ENCODE measurements around the gene TBCD. TPM values are rescaled to one million over a fixed set of nuclear protein-coding genes. Genes with fewer than 3 reads are reported as not detected.

TBCD gene
- total RNA-seq, 1 experiment from 2014 or later: 94.6 TPM

DNA sequence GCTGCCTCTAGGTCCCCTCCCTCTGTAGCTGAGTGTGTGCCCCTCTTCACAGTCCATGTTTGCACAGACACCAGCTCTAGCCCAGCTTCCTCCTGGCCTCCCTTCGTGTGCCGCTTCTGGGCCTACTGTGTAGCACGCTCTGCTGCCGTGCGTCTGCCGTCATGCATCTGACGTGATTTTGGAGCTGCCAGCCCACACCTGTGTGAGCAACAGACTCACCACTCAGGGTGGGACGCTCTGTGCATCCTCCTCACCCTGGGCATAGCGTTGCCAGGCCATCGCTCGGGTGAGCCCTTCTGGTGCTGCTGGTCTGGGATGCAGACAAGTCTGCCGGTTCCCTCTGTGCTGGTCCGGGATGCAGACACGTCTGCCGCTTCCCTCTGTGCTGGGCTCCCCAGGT is 127.4 kb downstream of the TBCD start:
- peaks cover 44% of the 10 kb centered on the region for H3K36me3 Mint-ChIP-seq (ENCODE audit: insufficient read depth, unreplicated experiment)
- no TSS peak for BruUV-seq (replicated peaks)
- peaks cover 62% of the 10 kb centered on the region for H3K4me1 Mint-ChIP-seq (ENCODE audit: low read depth, unreplicated experiment)
- POLR2A ChIA-PET: no interaction called here
- H3K27me3 ChIP-seq (replicated peaks; ENCODE audit: control insufficient read depth, insufficient read depth, low read length): no peaks in the 10 kb centered on the region
- TF ChIP-seq, protein P1, sequence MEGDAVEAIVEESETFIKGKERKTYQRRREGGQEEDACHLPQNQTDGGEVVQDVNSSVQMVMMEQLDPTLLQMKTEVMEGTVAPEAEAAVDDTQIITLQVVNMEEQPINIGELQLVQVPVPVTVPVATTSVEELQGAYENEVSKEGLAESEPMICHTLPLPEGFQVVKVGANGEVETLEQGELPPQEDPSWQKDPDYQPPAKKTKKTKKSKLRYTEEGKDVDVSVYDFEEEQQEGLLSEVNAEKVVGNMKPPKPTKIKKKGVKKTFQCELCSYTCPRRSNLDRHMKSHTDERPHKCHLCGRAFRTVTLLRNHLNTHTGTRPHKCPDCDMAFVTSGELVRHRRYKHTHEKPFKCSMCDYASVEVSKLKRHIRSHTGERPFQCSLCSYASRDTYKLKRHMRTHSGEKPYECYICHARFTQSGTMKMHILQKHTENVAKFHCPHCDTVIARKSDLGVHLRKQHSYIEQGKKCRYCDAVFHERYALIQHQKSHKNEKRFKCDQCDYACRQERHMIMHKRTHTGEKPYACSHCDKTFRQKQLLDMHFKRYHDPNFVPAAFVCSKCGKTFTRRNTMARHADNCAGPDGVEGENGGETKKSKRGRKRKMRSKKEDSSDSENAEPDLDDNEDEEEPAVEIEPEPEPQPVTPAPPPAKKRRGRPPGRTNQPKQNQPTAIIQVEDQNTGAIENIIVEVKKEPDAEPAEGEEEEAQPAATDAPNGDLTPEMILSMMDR (IDR thresholded peaks at IDR 0.05; ENCODE audit: insufficient read depth in 1 of 2, low read depth in 1 of 2, low read length in 1 of 2, severe bottlenecking in 1 of 2, unreplicated experiment in 1 of 2): no peak
- H3K36me3 ChIP-seq (ENCODE audit: control insufficient read depth, insufficient read depth, low read length): no peaks in the 10 kb centered on the region
- H3K9me3 ChIP-seq: no peaks in the 10 kb centered on the region
- intact Hi-C loops (cut with micrococcal nuclease; ENCODE audit: unreplicated experiment): no loop called here
- no peak for DNase-seq
- H3K9me3 Mint-ChIP-seq (ENCODE audit: unreplicated experiment): no peaks in the 10 kb centered on the region
- no peaks in the 10 kb centered on the region for H3K27me3 Mint-ChIP-seq (ENCODE audit: insufficient read depth, unreplicated experiment)
- H3K4me3 Mint-ChIP-seq (ENCODE audit: unreplicated experiment): no peak overlapping the region
- no peak overlapping the region for H3K27ac Mint-ChIP-seq (ENCODE audit: unreplicated experiment)
- CTCF ChIA-PET: no interaction called here
- peaks cover 46% of the 10 kb centered on the region for H3K4me1 ChIP-seq
- H3K4me3 ChIP-seq (ENCODE audit: low read depth, low read length): no peak overlapping the region

DNA sequence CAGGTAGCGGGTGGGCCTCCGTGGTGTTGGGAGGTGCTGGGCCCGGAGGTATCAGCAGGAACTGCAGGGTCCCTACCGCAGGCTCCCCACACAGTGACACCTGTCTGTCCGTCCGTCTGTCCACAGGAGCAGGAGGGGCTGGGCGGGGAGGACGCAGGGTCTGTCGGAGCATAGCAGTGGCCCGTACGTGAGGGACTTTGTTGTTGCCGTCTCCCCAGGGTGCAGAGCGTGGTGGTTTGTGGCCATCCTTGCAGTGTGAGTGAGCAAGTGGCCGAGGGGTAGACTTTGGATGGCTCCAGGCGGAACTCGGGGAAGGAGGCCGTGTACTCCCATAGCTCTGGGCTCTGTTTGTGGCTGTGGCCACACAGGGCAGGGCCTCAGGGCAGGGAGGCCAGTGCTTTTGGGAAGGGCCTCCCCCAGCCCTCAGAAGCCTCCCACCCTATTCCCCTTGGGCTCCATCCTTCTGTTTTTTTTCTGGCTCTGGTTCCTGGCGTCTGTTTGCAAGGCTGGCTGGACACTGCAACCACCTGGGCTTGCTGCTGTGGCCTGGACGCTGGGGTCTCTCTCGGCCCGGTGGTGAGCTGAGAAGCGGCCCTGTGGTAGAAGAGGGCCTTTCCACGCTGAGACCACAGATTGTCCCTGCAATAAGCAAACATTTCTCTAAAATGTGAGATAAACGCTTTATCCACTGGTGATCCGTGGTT is 128.9 kb downstream of the TBCD start:
- ChIA-PET CTCF (interaction anchor here (1.0 to 1.4 kb wide), 2 partner anchors 33 to 99 kb away, joined by 6 to 7 read pairs; no protein-coding TSS in a partner anchor), POLR2A (no interaction called here)
- Histone ChIP-seq H3K4me1 (peaks cover 40% of the 10 kb centered on the region), H3K36me3 (ENCODE audit: control insufficient read depth, insufficient read depth, low read length) (no peaks in the 10 kb centered on the region), H3K27me3 (replicated peaks; ENCODE audit: control insufficient read depth, insufficient read depth, low read length) (no peaks in the 10 kb centered on the region), H3K9me3 (no peaks in the 10 kb centered on the region), H3K4me3 (ENCODE audit: low read depth, low read length) (no peak overlapping the region)
- BruUV-seq (replicated peaks): no TSS peak
- Mint-ChIP-seq H3K27ac (ENCODE audit: unreplicated experiment) (peak overlapping the region; percentile 94), H3K36me3 (ENCODE audit: insufficient read depth, unreplicated experiment) (peaks cover 36% of the 10 kb centered on the region), H3K9me3 (ENCODE audit: unreplicated experiment) (no peaks in the 10 kb centered on the region), H3K4me1 (ENCODE audit: low read depth, unreplicated experiment) (peaks cover 60% of the 10 kb centered on the region), H3K27me3 (ENCODE audit: insufficient read depth, unreplicated experiment) (no peaks in the 10 kb centered on the region), H3K4me3 (ENCODE audit: unreplicated experiment) (no peak overlapping the region)
- intact Hi-C loops (cut with micrococcal nuclease; ENCODE audit: unreplicated experiment): no loop called here
- no peak for DNase-seq
- TF ChIP-seq, protein P1 (IDR thresholded peaks at IDR 0.05; ENCODE audit: insufficient read depth in 1 of 2, low read depth in 1 of 2, low read length in 1 of 2, severe bottlenecking in 1 of 2, unreplicated experiment in 1 of 2): no peak

DNA sequence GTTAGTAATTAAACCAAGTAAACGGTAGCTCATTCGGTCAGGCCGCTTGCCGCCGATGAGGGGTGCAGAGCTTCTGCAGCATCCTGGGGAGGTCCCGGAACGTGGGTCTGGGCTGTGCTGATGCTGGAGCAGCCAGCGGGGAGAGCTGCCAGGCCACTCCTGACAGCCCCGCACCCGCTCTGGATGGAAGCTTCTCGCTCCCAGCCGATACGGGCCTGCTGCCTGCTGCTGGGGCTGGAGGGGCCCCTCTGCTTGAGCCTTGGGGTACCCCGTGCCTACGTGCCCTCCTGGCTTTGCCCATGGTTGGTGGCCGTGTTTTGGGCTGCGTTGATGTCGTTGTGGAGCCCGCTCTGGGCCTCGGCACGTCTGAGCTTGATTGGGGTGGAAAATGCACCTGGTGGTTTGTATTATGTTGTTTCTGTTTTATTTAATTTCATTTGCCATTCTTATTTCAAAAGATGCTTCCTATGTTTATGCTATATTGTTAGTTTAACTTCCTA is 129.5 kb downstream of the TBCD start:
- intact Hi-C loops (cut with micrococcal nuclease; ENCODE audit: unreplicated experiment): no loop called here
- Mint-ChIP-seq H3K4me1 (ENCODE audit: low read depth, unreplicated experiment) (peaks cover 54% of the 10 kb centered on the region), H3K27ac (ENCODE audit: unreplicated experiment) (peak overlapping the region; percentile 94), H3K4me3 (ENCODE audit: unreplicated experiment) (peak overlapping the region; percentile 3), H3K9me3 (ENCODE audit: unreplicated experiment) (no peaks in the 10 kb centered on the region), H3K27me3 (ENCODE audit: insufficient read depth, unreplicated experiment) (no peaks in the 10 kb centered on the region), H3K36me3 (ENCODE audit: insufficient read depth, unreplicated experiment) (peaks cover 36% of the 10 kb centered on the region)
- ChIA-PET POLR2A (no interaction called here), CTCF (interaction anchor here (1.0 to 1.4 kb wide), 2 partner anchors 32 to 100 kb away, joined by 6 to 7 read pairs; no protein-coding TSS in a partner anchor)
- TF ChIP-seq, protein P1 (IDR thresholded peaks at IDR 0.05; ENCODE audit: insufficient read depth in 1 of 2, low read depth in 1 of 2, low read length in 1 of 2, severe bottlenecking in 1 of 2, unreplicated experiment in 1 of 2): no peak
- Histone ChIP-seq H3K9me3 (no peaks in the 10 kb centered on the region), H3K4me1 (peaks cover 40% of the 10 kb centered on the region), H3K36me3 (ENCODE audit: control insufficient read depth, insufficient read depth, low read length) (no peaks in the 10 kb centered on the region; the same call in 1 of the 2 replicates), H3K27me3 (replicated peaks; ENCODE audit: control insufficient read depth, insufficient read depth, low read length) (no peaks in the 10 kb centered on the region), H3K4me3 (ENCODE audit: low read depth, low read length) (no peak overlapping the region)
- no TSS peak for BruUV-seq (replicated peaks)
- no peak for DNase-seq

Data from Caco-2 (cell line).